PFSK-1 (cell line): ENCODE measurements around the gene B4GALNT4.

Experiments used
- FOXP2 ChIP-seq: optimal IDR thresholded peaks from 2 replicates; pipeline ENCODE3; 2011; ENCODE audit warnings: borderline replicate concordance, control low read depth, inconsistent platforms; ENCODE audit not compliant: insufficient read depth; ENCODE audit errors: extremely low read length, extremely low read depth
- POLR2AphosphoS5 ChIP-seq: IDR thresholded peaks from 2 replicates; pipeline ENCODE4 v1.6.1; 2012; ENCODE audit warnings: low read depth, mild to moderate bottlenecking, control low read depth, low read length, moderate library complexity
- SIN3A ChIP-seq: IDR thresholded peaks from 2 replicates; pipeline ENCODE4 v1.6.1; 2012; ENCODE audit warnings: mild to moderate bottlenecking, low read length, moderate library complexity, borderline replicate concordance; ENCODE audit not compliant: insufficient read depth
- TAF1 ChIP-seq: IDR thresholded peaks from 2 replicates; pipeline ENCODE4 v1.6.1; 2012; ENCODE audit warnings: low read length, control low read depth, borderline replicate concordance; ENCODE audit not compliant: insufficient read depth
- TF ChIP-seq, protein P1 (sequence below), 2 experiments: IDR thresholded peaks; 2 replicates each; pipeline versions ENCODE4 v1.6.1 to v1.8.0; 2011 to 2012; ENCODE audit warnings: low read depth in 2 of 2, low read length in 2 of 2, control low read depth in 1 of 2, inconsistent platforms in 1 of 2, mild to moderate bottlenecking in 1 of 2, moderate library complexity in 1 of 2; ENCODE audit not compliant: insufficient read depth in 1 of 2

B4GALNT4 gene

DNA sequence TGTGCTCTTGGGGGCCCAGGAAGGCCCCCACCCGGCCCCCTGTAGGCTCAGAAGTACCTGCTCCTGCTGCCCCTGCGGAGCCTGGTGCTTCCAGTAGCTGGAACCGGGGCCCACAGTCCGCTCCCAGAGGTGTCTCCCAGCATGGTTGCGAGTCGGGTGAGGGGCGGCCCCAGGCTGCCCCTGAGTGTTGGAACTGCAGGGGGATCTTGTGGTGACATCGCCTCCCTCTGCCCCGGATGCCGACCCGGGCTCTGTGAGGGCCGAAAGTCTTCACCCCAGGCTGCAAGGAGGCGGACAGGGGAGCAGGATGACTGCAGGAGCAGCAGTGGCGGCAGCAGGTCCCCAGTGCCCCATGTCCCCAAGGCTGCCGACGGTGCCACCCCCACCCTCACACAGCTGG is 15.2 kb downstream of the B4GALNT4 start:
- TF ChIP-seq, protein P1, sequence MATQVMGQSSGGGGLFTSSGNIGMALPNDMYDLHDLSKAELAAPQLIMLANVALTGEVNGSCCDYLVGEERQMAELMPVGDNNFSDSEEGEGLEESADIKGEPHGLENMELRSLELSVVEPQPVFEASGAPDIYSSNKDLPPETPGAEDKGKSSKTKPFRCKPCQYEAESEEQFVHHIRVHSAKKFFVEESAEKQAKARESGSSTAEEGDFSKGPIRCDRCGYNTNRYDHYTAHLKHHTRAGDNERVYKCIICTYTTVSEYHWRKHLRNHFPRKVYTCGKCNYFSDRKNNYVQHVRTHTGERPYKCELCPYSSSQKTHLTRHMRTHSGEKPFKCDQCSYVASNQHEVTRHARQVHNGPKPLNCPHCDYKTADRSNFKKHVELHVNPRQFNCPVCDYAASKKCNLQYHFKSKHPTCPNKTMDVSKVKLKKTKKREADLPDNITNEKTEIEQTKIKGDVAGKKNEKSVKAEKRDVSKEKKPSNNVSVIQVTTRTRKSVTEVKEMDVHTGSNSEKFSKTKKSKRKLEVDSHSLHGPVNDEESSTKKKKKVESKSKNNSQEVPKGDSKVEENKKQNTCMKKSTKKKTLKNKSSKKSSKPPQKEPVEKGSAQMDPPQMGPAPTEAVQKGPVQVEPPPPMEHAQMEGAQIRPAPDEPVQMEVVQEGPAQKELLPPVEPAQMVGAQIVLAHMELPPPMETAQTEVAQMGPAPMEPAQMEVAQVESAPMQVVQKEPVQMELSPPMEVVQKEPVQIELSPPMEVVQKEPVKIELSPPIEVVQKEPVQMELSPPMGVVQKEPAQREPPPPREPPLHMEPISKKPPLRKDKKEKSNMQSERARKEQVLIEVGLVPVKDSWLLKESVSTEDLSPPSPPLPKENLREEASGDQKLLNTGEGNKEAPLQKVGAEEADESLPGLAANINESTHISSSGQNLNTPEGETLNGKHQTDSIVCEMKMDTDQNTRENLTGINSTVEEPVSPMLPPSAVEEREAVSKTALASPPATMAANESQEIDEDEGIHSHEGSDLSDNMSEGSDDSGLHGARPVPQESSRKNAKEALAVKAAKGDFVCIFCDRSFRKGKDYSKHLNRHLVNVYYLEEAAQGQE (IDR thresholded peaks at IDR 0.05; ENCODE audit: insufficient read depth in 1 of 2, low read depth in 2 of 2, low read length in 2 of 2), result no peak
- TF ChIP-seq SIN3A, result no peak
- no peak for TF ChIP-seq POLR2AphosphoS5
- no peak for TF ChIP-seq FOXP2
- TF ChIP-seq TAF1, result no peak

DNA sequence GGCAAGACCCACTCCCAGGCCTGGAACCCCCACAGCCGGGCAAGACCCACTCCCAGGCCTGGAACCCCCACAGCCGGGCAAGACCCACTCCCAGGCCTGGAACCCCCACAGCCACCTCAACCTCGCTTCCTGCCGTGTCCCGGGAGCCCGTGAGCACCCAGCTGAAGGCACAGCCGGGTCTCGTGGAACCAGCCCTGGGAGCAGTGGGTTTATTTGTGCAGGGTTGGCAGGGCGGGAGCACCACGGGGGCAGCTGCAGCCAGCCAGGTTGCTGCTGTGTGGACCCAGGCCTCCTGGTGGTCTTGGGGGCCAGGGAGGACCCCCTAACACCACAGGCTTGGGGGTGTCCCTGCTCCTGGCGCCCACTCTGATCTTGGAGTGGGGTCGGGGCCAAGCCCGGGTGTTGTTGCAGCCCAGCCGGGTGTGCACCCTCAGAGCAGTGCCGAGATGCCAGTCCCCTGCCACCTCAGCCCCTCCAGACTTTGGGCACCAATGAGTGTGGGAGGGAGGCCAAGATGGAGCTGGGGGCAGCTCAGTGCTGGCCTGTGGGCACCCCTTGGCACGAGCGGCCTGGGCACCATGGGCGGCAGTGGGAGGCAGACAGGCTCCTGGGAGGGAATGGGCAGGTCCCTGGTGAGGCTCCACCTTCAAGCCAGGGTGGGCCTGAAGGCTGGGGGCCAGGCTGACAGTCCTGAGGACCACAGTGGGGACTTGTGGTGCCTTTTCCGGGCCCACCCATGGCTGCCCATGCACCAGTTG is 16.5 kb downstream of the B4GALNT4 start:
- no peak for TF ChIP-seq FOXP2
- no peak for TF ChIP-seq SIN3A
- TF ChIP-seq, protein P1 (IDR thresholded peaks at IDR 0.05; ENCODE audit: insufficient read depth in 1 of 2, low read depth in 2 of 2, low read length in 2 of 2), result no peak

DNA sequence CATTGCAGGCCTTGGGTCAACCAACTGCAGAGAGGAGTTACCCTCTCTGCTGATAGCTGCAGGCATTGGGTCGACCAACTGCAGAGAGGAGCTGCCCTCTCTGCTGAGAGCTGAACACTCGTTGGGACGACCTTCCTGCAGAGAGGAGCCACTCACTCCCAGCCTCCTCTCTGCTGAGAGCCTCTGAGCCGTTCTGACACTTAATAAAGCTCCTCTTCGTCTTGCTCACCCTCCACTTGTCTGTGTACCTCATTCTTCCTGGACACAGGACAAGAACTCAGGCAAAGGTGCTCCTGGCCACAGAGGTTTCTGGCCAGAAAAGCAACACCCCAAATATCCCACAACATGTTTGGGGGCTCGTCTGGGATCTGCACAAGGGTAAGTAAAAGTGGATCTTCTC is 17.2 kb downstream of the B4GALNT4 start:
- TF ChIP-seq, protein P1 (IDR thresholded peaks at IDR 0.05; ENCODE audit: insufficient read depth in 1 of 2, low read depth in 2 of 2, low read length in 2 of 2), result no peak
- TF ChIP-seq SIN3A, result no peak
- no peak for TF ChIP-seq TAF1
- no peak for TF ChIP-seq POLR2AphosphoS5
- no peak for TF ChIP-seq FOXP2

DNA sequence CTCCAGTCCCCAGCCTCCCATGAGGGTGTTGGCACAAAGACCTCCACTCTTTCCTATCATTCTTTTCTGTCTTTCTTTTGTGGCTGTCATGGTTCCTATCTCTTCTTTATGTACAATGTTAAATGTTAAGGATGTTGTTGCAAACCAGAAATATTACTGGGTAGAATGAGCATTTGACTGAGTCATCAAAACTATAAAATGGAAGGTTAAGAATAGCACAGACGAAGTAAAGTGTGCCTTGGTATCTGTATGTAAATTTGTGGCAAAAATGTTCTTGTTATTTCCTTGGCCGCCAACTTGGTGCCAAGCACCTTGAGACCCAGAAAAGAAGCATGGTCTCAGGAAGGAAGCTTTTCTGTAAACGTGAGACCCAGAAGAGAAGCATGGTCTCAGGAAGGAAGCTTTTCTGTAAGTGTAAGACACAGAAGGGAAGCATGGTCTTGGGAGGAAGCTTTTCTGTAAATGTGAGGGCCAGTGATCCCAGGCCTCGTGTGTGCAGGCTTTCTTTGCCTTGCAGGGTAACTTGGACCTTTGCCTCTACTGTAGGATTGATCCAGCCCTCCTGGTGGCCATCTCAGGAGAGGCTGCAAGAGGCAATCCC is 18.0 kb downstream of the B4GALNT4 start:
- TF ChIP-seq TAF1, result no peak
- TF ChIP-seq, protein P1 (IDR thresholded peaks at IDR 0.05; ENCODE audit: insufficient read depth in 1 of 2, low read depth in 2 of 2, low read length in 2 of 2), result no peak
- no peak for TF ChIP-seq POLR2AphosphoS5
- TF ChIP-seq SIN3A, result no peak
- TF ChIP-seq FOXP2, result no peak
